Mesodermal cell (in vitro differentiated cells): ENCODE results near the gene MARCHF3.
"Not testable (repeated sequence)": the region's sequence is repeated elsewhere in the genome, so short reads cannot be mapped to it uniquely, and the experiment has no call there.

Experiments
- H3K27ac ChIP-seq: 2 replicates; pipeline ENCODE4 v1.7.0; 2013; ENCODE audit warnings: mild to moderate bottlenecking, low read depth, low read length, moderate library complexity; ENCODE audit not compliant: severe bottlenecking
- H3K36me3 ChIP-seq: 2 replicates; pipeline ENCODE4 v1.7.1; 2013; ENCODE audit warnings: mild to moderate bottlenecking, low read length, moderate library complexity; ENCODE audit not compliant: control insufficient read depth, insufficient read depth
- H3K4me1 ChIP-seq: one replicate; pipeline ENCODE4 v1.7.1; 2013; ENCODE audit warnings: mild to moderate bottlenecking, low read length; ENCODE audit not compliant: insufficient read depth, control insufficient read depth, poor library complexity, severe bottlenecking
- H3K4me3 ChIP-seq: 2 replicates; pipeline ENCODE4 v1.7.0; 2013; ENCODE audit warnings: low read length, control low read depth, mild to moderate bottlenecking; ENCODE audit not compliant: insufficient read depth, poor library complexity, severe bottlenecking; ENCODE audit errors: extremely low read depth
- H3K9me3 ChIP-seq: 2 replicates; pipeline ENCODE4 v1.7.1; 2013; ENCODE audit warnings: mild to moderate bottlenecking, low read length, moderate library complexity; ENCODE audit not compliant: control insufficient read depth
- WGBS, 2 experiments: methylation state at CpG; one replicate each; pipeline ENCODE4 v1.1.5; 2013; ENCODE audit warnings: missing lambda C conversion rate in 2 of 2; ENCODE audit not compliant: insufficient coverage in 2 of 2; 5-methylcytosine and 5-hydroxymethylcytosine counted together

Gene MARCHF3

DNA sequence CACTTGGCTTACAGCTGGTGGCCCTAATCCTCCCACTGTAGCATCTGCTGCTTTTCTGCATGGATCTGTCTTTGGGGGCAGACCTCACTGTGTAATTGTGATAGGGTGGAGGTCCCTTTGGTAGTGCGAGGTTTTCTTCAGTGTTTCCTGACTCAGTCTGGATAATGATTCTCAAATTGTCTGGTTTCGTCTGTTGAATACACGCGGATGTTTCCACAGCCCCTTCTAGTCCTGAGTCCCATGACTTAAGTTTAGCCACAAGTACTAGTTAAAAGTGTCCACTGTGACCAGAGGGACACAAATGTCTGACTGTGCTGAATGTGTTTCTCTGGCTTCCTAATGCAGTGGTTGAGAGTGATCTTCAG is 182.9 kb downstream of the MARCHF3 start:
- 84% methylated on average over 3 of the region's 4 CpGs; no CpG with 5 or more reads in 1 of the 2 experiments for WGBS, 2 experiments
- Histone ChIP-seq H3K4me3 (no peak overlapping the region), H3K27ac (peak overlapping the region; percentile 69), H3K36me3 (no peaks in the 10 kb centered on the region), H3K9me3 (no peaks in the 10 kb centered on the region), H3K4me1 (peaks cover 32% of the 10 kb centered on the region)

DNA sequence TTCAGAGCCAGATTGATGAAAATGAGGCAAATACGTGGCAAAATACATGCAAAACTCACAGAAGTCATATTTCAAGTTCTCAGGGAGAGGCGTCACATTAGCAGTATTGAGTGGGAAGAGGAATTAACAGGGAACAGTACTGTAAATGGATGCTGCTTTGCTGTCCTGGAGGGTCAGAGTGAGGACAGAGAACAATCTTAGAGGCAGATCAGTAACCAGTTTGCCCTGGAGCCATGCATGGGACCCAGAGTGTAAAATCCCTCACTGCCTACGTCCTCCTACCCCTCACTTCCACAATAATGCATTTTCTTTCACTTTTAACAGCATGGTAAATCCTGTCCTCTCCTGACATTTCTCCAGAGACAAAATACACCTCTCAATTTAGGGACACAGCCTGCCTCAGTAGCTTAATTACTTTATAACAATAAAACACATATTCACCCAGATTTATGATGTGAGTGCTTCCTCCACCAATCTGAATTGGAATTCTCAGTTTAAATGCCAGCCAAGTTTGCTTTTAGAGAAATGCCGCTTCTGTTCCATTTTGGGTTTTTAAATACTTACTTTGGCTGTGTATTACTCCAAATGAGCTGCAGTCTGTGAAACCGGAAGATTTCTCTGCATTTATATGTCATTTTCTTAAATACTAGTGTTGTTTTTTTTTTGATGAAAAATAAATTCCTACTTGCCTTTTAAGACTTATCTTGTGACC is 183.5 kb downstream of the MARCHF3 start:
- Histone ChIP-seq H3K27ac (peak overlapping the region; percentile 69), H3K9me3 (no peaks in the 10 kb centered on the region), H3K4me3 (no peak overlapping the region), H3K36me3 (no peaks in the 10 kb centered on the region), H3K4me1 (peaks cover 32% of the 10 kb centered on the region)
- 93% methylated on average over 3 to 4 of the region's 5 CpGs for WGBS, 2 experiments

- no peaks in the 10 kb centered on the region for H3K36me3 ChIP-seq
- H3K4me3 ChIP-seq: no peak overlapping the region
- H3K9me3 ChIP-seq: no peaks in the 10 kb centered on the region
- H3K4me1 ChIP-seq: peaks cover 29% of the 10 kb centered on the region
- peak overlapping the region; percentile 1 for H3K27ac ChIP-seq
Observed at GRCh38 chr5:126846344-126846743, 184.0 kb downstream of the MARCHF3 start.

GRCh38 chr5:126845470-126846070 is 184.8 kb downstream of the MARCHF3 start:
- H3K4me3 ChIP-seq, H3K36me3 ChIP-seq, H3K27ac ChIP-seq, H3K9me3 ChIP-seq: not testable (repeated sequence)
- H3K4me1 ChIP-seq: peaks cover 33% of the 10 kb centered on the region
- WGBS, 2 experiments: 10 to 14% methylated on average over 6 to 10 of the region's 14 CpGs

DNA sequence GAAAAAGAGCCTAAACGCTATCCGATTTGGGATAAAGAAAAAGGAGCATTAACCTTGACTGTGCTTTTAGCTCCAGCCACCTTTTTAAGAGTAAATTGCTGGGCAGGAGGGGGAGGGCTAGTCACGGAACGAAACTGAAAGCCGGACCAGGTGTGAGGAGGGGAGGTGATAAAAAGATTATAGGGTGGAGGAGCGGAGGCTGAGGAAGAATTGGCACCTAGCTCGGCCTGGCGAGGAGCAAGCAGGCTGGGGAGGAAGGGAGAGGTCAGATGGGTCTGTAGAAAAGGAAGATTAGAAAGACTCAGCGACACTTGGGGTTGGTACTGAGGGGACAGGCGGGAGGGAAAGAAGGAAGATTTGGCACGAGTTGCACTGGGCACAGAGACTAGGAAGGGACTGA is 187.0 kb downstream of the MARCHF3 start:
- H3K4me3 ChIP-seq, H3K27ac ChIP-seq, H3K36me3 ChIP-seq, H3K9me3 ChIP-seq: not testable (repeated sequence)
- H3K4me1 ChIP-seq: peaks cover 30% of the 10 kb centered on the region
- WGBS, 2 experiments: 63 to 66% methylated on average over 6 of the region's 11 CpGs

- peaks cover 40% of the 10 kb centered on the region for H3K36me3 ChIP-seq
- not testable (repeated sequence) for H3K4me1 ChIP-seq, H3K4me3 ChIP-seq, H3K9me3 ChIP-seq, H3K27ac ChIP-seq
- WGBS, 2 experiments: 83% methylated on average over 2 of the region's 7 CpGs; no CpG with 5 or more reads in 1 of the 2 experiments
Observed at GRCh38 chr5:126839407-126839806, 191.0 kb downstream of the MARCHF3 start.

- no peak overlapping the region for H3K27ac ChIP-seq
Observed at GRCh38 chr5:126837906-126838539, 192.3 kb downstream of the MARCHF3 start.

GRCh38 chr5:126837242-126837641 is 193.1 kb downstream of the MARCHF3 start:
- no peaks in the 10 kb centered on the region for H3K9me3 ChIP-seq
- H3K4me1 ChIP-seq: peaks cover 3% of the 10 kb centered on the region
- no peak overlapping the region for H3K4me3 ChIP-seq
- H3K27ac ChIP-seq: no peak overlapping the region
- H3K36me3 ChIP-seq: peaks cover 61% of the 10 kb centered on the region
- 86 to 97% methylated on average over 1 to 3 of the region's 4 CpGs for WGBS, 2 experiments

More at GRCh38 chr5:126837906-126838539, 192.3 kb downstream of the MARCHF3 start:
- no peaks in the 10 kb centered on the region for H3K9me3 ChIP-seq
- H3K36me3 ChIP-seq: peaks cover 54% of the 10 kb centered on the region
- WGBS, 2 experiments: 95% methylated on average over 3 of the region's 7 CpGs; no CpG with 5 or more reads in 1 of the 2 experiments
- H3K4me3 ChIP-seq: no peak overlapping the region
- peaks cover 3% of the 10 kb centered on the region for H3K4me1 ChIP-seq

DNA sequence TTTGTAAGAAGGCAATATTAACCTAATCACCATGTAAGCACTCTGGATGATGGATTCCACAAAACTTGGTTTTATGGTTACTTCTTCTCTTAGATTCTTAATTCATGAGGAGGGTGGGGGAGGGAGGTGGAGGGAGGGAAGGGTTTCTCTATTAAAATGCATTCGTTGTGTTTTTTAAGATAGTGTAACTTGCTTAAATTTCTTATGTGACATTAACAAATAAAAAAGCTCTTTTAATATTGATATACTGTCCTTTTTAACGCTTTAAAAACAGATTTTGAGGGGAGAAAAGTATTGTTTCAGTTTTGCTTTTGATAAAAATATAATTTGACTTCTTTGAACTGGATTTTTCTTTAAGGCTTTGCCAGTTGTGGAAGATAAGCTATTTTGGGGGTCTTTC is 193.6 kb downstream of the MARCHF3 start:
- 100% methylated on average over 1 of the region's 2 CpGs; no CpG with 5 or more reads in 1 of the 2 experiments for WGBS, 2 experiments
- no peak overlapping the region for H3K27ac ChIP-seq
- H3K4me3 ChIP-seq: no peak overlapping the region
- H3K36me3 ChIP-seq: peaks cover 65% of the 10 kb centered on the region
- peaks cover 3% of the 10 kb centered on the region for H3K4me1 ChIP-seq
- no peaks in the 10 kb centered on the region for H3K9me3 ChIP-seq

GRCh38 chr5:126831156-126831555 is 199.2 kb downstream of the MARCHF3 start:
- no peaks in the 10 kb centered on the region for H3K4me1 ChIP-seq
- no peaks in the 10 kb centered on the region for H3K9me3 ChIP-seq
- H3K36me3 ChIP-seq: peaks cover 93% of the 10 kb centered on the region
- H3K4me3 ChIP-seq: no peak overlapping the region
- no peak overlapping the region for H3K27ac ChIP-seq
- no CpG with 5 or more reads among the region's 1 CpG for WGBS, 2 experiments

GRCh38 chr5:126830061-126830460 is 200.3 kb downstream of the MARCHF3 start:
- 92 to 100% methylated on average over 1 to 2 of the region's 5 CpGs for WGBS, 2 experiments
- peaks cover 93% of the 10 kb centered on the region for H3K36me3 ChIP-seq

More at GRCh38 chr5:126830061-126830460, 200.3 kb downstream of the MARCHF3 start:
- Histone ChIP-seq H3K4me3 (no peak overlapping the region), H3K4me1 (no peaks in the 10 kb centered on the region), H3K9me3 (no peaks in the 10 kb centered on the region), H3K27ac (no peak overlapping the region)
